ENCODE measurements around the gene UBE2L6.

Gene UBE2L6

GRCh38 chr11:57527056-57527631 is 40.3 kb downstream of the UBE2L6 start:
- DNase-seq: peak; percentile 79

- no peak for DNase-seq
These were observed 44.1 kb downstream of the UBE2L6 start for GRCh38 chr11:57523419-57523818.

GRCh38 chr11:57521116-57521515 is 46.4 kb downstream of the UBE2L6 start:
- DNase-seq: no peak

- DNase-seq: no peak
These were observed 51.4 kb downstream of the UBE2L6 start for GRCh38 chr11:57516061-57516443.

- peak; percentile 11 for DNase-seq
These were observed 52.0 kb downstream of the UBE2L6 start, which contains the start of gene SLC43A1 for GRCh38 chr11:57515332-57516060. SLC43A1 (minus strand) TSS chr11:57515702; CDS start chr11:57514111, 1,591 bp downstream.

GRCh38 chr11:57514538-57515331 is 52.7 kb downstream of the UBE2L6 start:
- DNase-seq: peak; percentile 50

GRCh38 chr11:57513911-57514537 is 53.4 kb downstream of the UBE2L6 start:
- DNase-seq: peak; percentile 14

- DNase-seq: no peak
These were observed 54.0 kb downstream of the UBE2L6 start for GRCh38 chr11:57513452-57513795.

GRCh38 chr11:57512646-57513451 is 54.6 kb downstream of the UBE2L6 start:
- DNase-seq: no peak

GRCh38 chr11:57511741-57512430 is 55.6 kb downstream of the UBE2L6 start:
- DNase-seq: no peak

- no peak for DNase-seq
These were observed 58.9 kb downstream of the UBE2L6 start for GRCh38 chr11:57508341-57509170.

GRCh38 chr11:57506522-57506921 is 61.0 kb downstream of the UBE2L6 start:
- DNase-seq: no peak

- no peak for DNase-seq
These were observed 63.0 kb downstream of the UBE2L6 start for GRCh38 chr11:57504511-57504910.

- no peak for DNase-seq
These were observed 64.6 kb downstream of the UBE2L6 start for GRCh38 chr11:57502870-57503269.

- no peak for DNase-seq
These were observed 65.1 kb downstream of the UBE2L6 start for GRCh38 chr11:57502376-57502775.

GRCh38 chr11:57501953-57502352 is 65.5 kb downstream of the UBE2L6 start:
- DNase-seq: no peak

Data from CD4-positive, alpha-beta T cell treated with Interleukin-17A for 1 hour (primary cell).